IgD-negative memory B cell (primary cell): ENCODE measurements around the gene MAPKAPK2. TPM values are rescaled to one million over a fixed set of nuclear protein-coding genes. Genes with fewer than 3 reads are reported as not detected.
A peak's percentile ranks its signal among the peaks of the same experiment; 100 is the strongest.
"Not testable (repeated sequence)": the region's sequence is repeated elsewhere in the genome, so short reads cannot be mapped to it uniquely, and the experiment has no call there.

Source experiments
- H3K27ac Mint-ChIP-seq, 3 donors: one replicate each; pipeline ENCODE4 v1.8.0; 2020 to 2022; ENCODE audit warnings: mild to moderate bottlenecking in 3 of 3, mixed read lengths in 3 of 3, moderate library complexity in 1 of 3
- H3K27me3 Mint-ChIP-seq: one replicate; pipeline ENCODE4 v1.8.0; 2021; ENCODE audit warnings: mixed read lengths
- H3K36me3 Mint-ChIP-seq: one replicate; pipeline ENCODE4 v1.8.0; 2020; ENCODE audit warnings: mild to moderate bottlenecking, mixed read lengths
- H3K4me1 Mint-ChIP-seq, 3 donors: one replicate each; pipeline ENCODE4 v1.8.0; 2020 to 2022; ENCODE audit warnings: mixed read lengths in 3 of 3, mild to moderate bottlenecking in 1 of 3
- H3K4me3 Mint-ChIP-seq, 4 donors: one replicate each; pipeline ENCODE4 v1.8.0; 2020 to 2022; ENCODE audit warnings: mild to moderate bottlenecking in 4 of 4, mixed read lengths in 4 of 4, moderate library complexity in 3 of 4
- H3K9me3 Mint-ChIP-seq, 3 donors: one replicate each; pipeline ENCODE4 v1.8.0; 2020 to 2021; ENCODE audit warnings: mixed read lengths in 3 of 3, mild to moderate bottlenecking in 1 of 3
- polyA plus RNA-seq: library from polyadenylated mRNA; unstranded; fragments of 300-500 nt; fragmentation: Illumina TruSeq; gene quantifications from one replicate; pipeline ENCODE4 v1.2.3, GENCODE V29; 2021

The MAPKAPK2 gene
- polyA plus RNA-seq, result 4.1 TPM

- H3K4me1 Mint-ChIP-seq, result peaks cover 37 to 58% (median 50%) of the 10 kb centered on the region in 3 donors
- H3K9me3 Mint-ChIP-seq, result no peaks in the 10 kb centered on the region
- H3K36me3 Mint-ChIP-seq, result peaks cover 3% of the 10 kb centered on the region
- peak within 1 kb of the TSS; percentile 98 to 100 (median 98) for H3K4me3 Mint-ChIP-seq
- H3K27ac Mint-ChIP-seq, result peak within 1 kb of the TSS; percentile 92 to 98 (median 97)
- H3K27me3 Mint-ChIP-seq, result peaks cover 3% of the 10 kb centered on the region
These were observed at the start of gene MAPKAPK2 for GRCh38 chr1:206684478-206685333. MAPKAPK2 (plus strand) TSS chr1:206684905; CDS start chr1:206685230, 325 bp downstream.

GRCh38 chr1:206635080-206635977, 49.4 kb upstream of the MAPKAPK2 start, which contains the start of gene DYRK3:
DYRK3 (plus strand) TSS chr1:206635536; CDS start chr1:206635704, 168 bp downstream.
- H3K27ac Mint-ChIP-seq, result peak within 1 kb of the TSS; percentile 80 to 92 (median 91)
- no peaks in the 10 kb centered on the region for H3K9me3 Mint-ChIP-seq
- H3K27me3 Mint-ChIP-seq, result peaks cover 5% of the 10 kb centered on the region
- H3K4me1 Mint-ChIP-seq, result peaks cover 9 to 18% (median 15%) of the 10 kb centered on the region in 3 donors
- no peaks in the 10 kb centered on the region for H3K36me3 Mint-ChIP-seq
- H3K4me3 Mint-ChIP-seq, result peak within 1 kb of the TSS; percentile 85 to 95 (median 94)

- Mint-ChIP-seq H3K4me3 (peak overlapping the region; percentile 71 to 94 (median 87)), H3K4me1 (peaks cover 9 to 18% (median 15%) of the 10 kb centered on the region in 3 donors), H3K27ac (no peak overlapping the region), H3K36me3 (no peaks in the 10 kb centered on the region), H3K27me3 (peaks cover 5% of the 10 kb centered on the region), H3K9me3 (no peaks in the 10 kb centered on the region)
These were observed 48.7 kb upstream of the MAPKAPK2 start for GRCh38 chr1:206635978-206636345.

GRCh38 chr1:206636671-206637070, 48.0 kb upstream of the MAPKAPK2 start:
- peak overlapping the region in 1 of 4 donors; percentile 94 for H3K4me3 Mint-ChIP-seq
- peak overlapping the region in 1 of 3 donors; percentile 0 for H3K27ac Mint-ChIP-seq
- H3K27me3 Mint-ChIP-seq, result peaks cover 5% of the 10 kb centered on the region
- H3K36me3 Mint-ChIP-seq, result no peaks in the 10 kb centered on the region
- H3K4me1 Mint-ChIP-seq, result peaks cover 9 to 18% (median 15%) of the 10 kb centered on the region in 3 donors
- H3K9me3 Mint-ChIP-seq, result no peaks in the 10 kb centered on the region

- H3K27ac Mint-ChIP-seq, result peak overlapping the region in 1 of 3 donors; percentile 54
- peaks cover 3% of the 10 kb centered on the region for H3K27me3 Mint-ChIP-seq
- H3K36me3 Mint-ChIP-seq, result no peaks in the 10 kb centered on the region
- peak overlapping the region in 1 of 4 donors; percentile 94 for H3K4me3 Mint-ChIP-seq
- H3K4me1 Mint-ChIP-seq, result peaks cover 9 to 18% (median 15%) of the 10 kb centered on the region in 3 donors
- H3K9me3 Mint-ChIP-seq, result no peaks in the 10 kb centered on the region
These were observed 47.1 kb upstream of the MAPKAPK2 start for GRCh38 chr1:206637605-206638004.

- not testable (repeated sequence) for H3K27ac Mint-ChIP-seq, H3K36me3 Mint-ChIP-seq, H3K9me3 Mint-ChIP-seq, H3K4me3 Mint-ChIP-seq, H3K27me3 Mint-ChIP-seq, H3K4me1 Mint-ChIP-seq
These were observed 42.6 kb upstream of the MAPKAPK2 start for GRCh38 chr1:206642074-206642473.

GRCh38 chr1:206643118-206643698, 41.5 kb upstream of the MAPKAPK2 start:
- Mint-ChIP-seq H3K4me3 (peak overlapping the region in 1 of 4 donors; percentile 0), H3K4me1 (no peaks in the 10 kb centered on the region), H3K27ac (no peak overlapping the region), H3K36me3 (no peaks in the 10 kb centered on the region), H3K27me3 (no peaks in the 10 kb centered on the region), H3K9me3 (no peaks in the 10 kb centered on the region)

- Mint-ChIP-seq H3K27ac (no peak overlapping the region), H3K9me3 (no peaks in the 10 kb centered on the region), H3K36me3 (peaks cover 1% of the 10 kb centered on the region), H3K4me3 (no peak overlapping the region), H3K27me3 (no peaks in the 10 kb centered on the region), H3K4me1 (no peaks in the 10 kb centered on the region)
These were observed 38.2 kb upstream of the MAPKAPK2 start for GRCh38 chr1:206646504-206646903.

- H3K9me3 Mint-ChIP-seq, result no peaks in the 10 kb centered on the region
- H3K36me3 Mint-ChIP-seq, result peaks cover 1% of the 10 kb centered on the region
- H3K27me3 Mint-ChIP-seq, result no peaks in the 10 kb centered on the region
- no peaks in the 10 kb centered on the region for H3K4me1 Mint-ChIP-seq
- H3K4me3 Mint-ChIP-seq, result no peak overlapping the region
- no peak overlapping the region for H3K27ac Mint-ChIP-seq
These were observed 37.5 kb upstream of the MAPKAPK2 start for GRCh38 chr1:206647224-206647623.

- no peak overlapping the region for H3K27ac Mint-ChIP-seq
- H3K4me3 Mint-ChIP-seq, result no peak overlapping the region
- H3K27me3 Mint-ChIP-seq, result no peaks in the 10 kb centered on the region
- no peaks in the 10 kb centered on the region for H3K4me1 Mint-ChIP-seq
- peaks cover 1% of the 10 kb centered on the region for H3K36me3 Mint-ChIP-seq
- no peaks in the 10 kb centered on the region for H3K9me3 Mint-ChIP-seq
These were observed 35.3 kb upstream of the MAPKAPK2 start for GRCh38 chr1:206649261-206649921.

GRCh38 chr1:206651014-206651413, 33.7 kb upstream of the MAPKAPK2 start:
- H3K27me3 Mint-ChIP-seq, result no peaks in the 10 kb centered on the region
- H3K36me3 Mint-ChIP-seq, result peaks cover 1% of the 10 kb centered on the region
- no peaks in the 10 kb centered on the region for H3K9me3 Mint-ChIP-seq
- peak overlapping the region in 1 of 3 donors; percentile 17 for H3K27ac Mint-ChIP-seq
- no peak overlapping the region for H3K4me3 Mint-ChIP-seq
- H3K4me1 Mint-ChIP-seq, result no peaks in the 10 kb centered on the region

GRCh38 chr1:206651958-206652890, 32.5 kb upstream of the MAPKAPK2 start:
- H3K27ac Mint-ChIP-seq, result peak overlapping the region in 1 of 3 donors; percentile 61
- H3K27me3 Mint-ChIP-seq, result no peaks in the 10 kb centered on the region
- peaks cover 1% of the 10 kb centered on the region for H3K36me3 Mint-ChIP-seq
- H3K9me3 Mint-ChIP-seq, result no peaks in the 10 kb centered on the region
- no peak overlapping the region for H3K4me3 Mint-ChIP-seq
- H3K4me1 Mint-ChIP-seq, result no peaks in the 10 kb centered on the region

- H3K4me3 Mint-ChIP-seq, result no peak overlapping the region
These were observed 30.8 kb upstream of the MAPKAPK2 start for GRCh38 chr1:206653715-206654459.

More at GRCh38 chr1:206653715-206654459, 30.8 kb upstream of the MAPKAPK2 start:
- H3K36me3 Mint-ChIP-seq, result peaks cover 1% of the 10 kb centered on the region
- peaks cover 10% of the 10 kb centered on the region for H3K27me3 Mint-ChIP-seq
- H3K9me3 Mint-ChIP-seq, result no peaks in the 10 kb centered on the region
- peaks cover 4 to 9% (median 7%) of the 10 kb centered on the region in 3 donors for H3K4me1 Mint-ChIP-seq
- no peak overlapping the region for H3K27ac Mint-ChIP-seq
